K562 (cell line): ENCODE results near the gene PTOV1. TPM values are rescaled to one million over a fixed set of nuclear protein-coding genes. Genes with fewer than 3 reads are reported as not detected.
A peak's percentile ranks its signal among the peaks of the same experiment; 100 is the strongest.

Experiments
- CBX8 ChIP-seq: fragments of 200-600 bp; sonication (generic); IDR thresholded peaks from 2 replicates; pipeline ENCODE4 v1.6.1; 2012; ENCODE audit warnings: borderline replicate concordance, mixed run types, low read depth, mild to moderate bottlenecking, moderate library complexity, mixed read lengths, low read length, control low read depth, inconsistent platforms; ENCODE audit not compliant: poor library complexity, severe bottlenecking; ENCODE audit errors: extremely low read depth
- DMBX1 ChIP-seq: fragments of 250-450 bp; sonication (Bioruptor Pico); IDR thresholded peaks from 2 replicates; pipeline ENCODE4 v1.8.0; 2022; ENCODE audit warnings: inconsistent platforms, mild to moderate bottlenecking, moderate library complexity, borderline replicate concordance
- ELF4 ChIP-seq: fragments of 450-650 bp; formaldehyde crosslinking; IDR thresholded peaks from 2 replicates; pipeline ENCODE4 v1.4.0; 2022; ENCODE audit warnings: missing genetic modification characterization
- FOXA1 ChIP-seq: fragments of 450-650 bp; IDR thresholded peaks from 2 replicates; pipeline ENCODE4 v1.6.1; 2016; ENCODE audit warnings: mild to moderate bottlenecking, borderline replicate concordance
- L3MBTL2 ChIP-seq: fragments of 450-650 bp; IDR thresholded peaks from 2 replicates; pipeline ENCODE4 v1.6.1; 2016; ENCODE audit warnings: mild to moderate bottlenecking, moderate library complexity
- MBD2 ChIP-seq: sonication (generic); IDR thresholded peaks from 2 replicates; pipeline ENCODE4 v1.6.1; 2016; ENCODE audit warnings: low read depth, borderline replicate concordance
- MEIS2 ChIP-seq: fragments of 450-650 bp; IDR thresholded peaks from 2 replicates; pipeline ENCODE4 v1.6.1; 2014; ENCODE audit warnings: mild to moderate bottlenecking; ENCODE audit not compliant: partially characterized antibody
- MYNN ChIP-seq, 2 experiments: sonication (generic); formaldehyde crosslinking in 1 of 2; IDR thresholded peaks; 2 replicates each; pipeline versions ENCODE4 v1.5.0 to v1.6.1; 2016 to 2020; ENCODE audit warnings: antibody characterized with exemption in 1 of 2, missing genetic modification reagents in 1 of 2
- PTBP1 ChIP-seq: fragments of 200-400 bp; formaldehyde crosslinking; IDR thresholded peaks from 2 replicates; pipeline ENCODE4 v1.6.1; 2017; ENCODE audit warnings: low read depth, low read length
- ZNF143 ChIP-seq: sonication (generic); formaldehyde crosslinking; IDR thresholded peaks from 2 replicates; pipeline ENCODE4 v1.9.0; 2022; ENCODE audit warnings: mild to moderate bottlenecking, missing genetic modification reagents
- ZNF436 ChIP-seq: fragments of 250-450, 450-650 bp; sonication (Bioruptor Pico); formaldehyde crosslinking; IDR thresholded peaks from 2 replicates; pipeline ENCODE4 v1.7.0; 2020; ENCODE audit warnings: mild to moderate bottlenecking
- polyA plus RNA-seq, 8 experiments: library from polyadenylated mRNA; depleted of rRNA in 4 of 8; stranded (reverse) in 5 of 8; unstranded in 3 of 8; fragments of >200 nt; fragmentation: Nextera tagmentation in 2 of 8; fragmentation: Illumina TruSeq in 1 of 8; extraction: Ambion mirVana in 2 of 8; extraction: Trizol in 1 of 8; gene quantifications; 2 replicates each; pipeline versions ENCODE4 v1.2.1 to v1.2.3, GENCODE V29; 2011 to 2014; ENCODE audit warnings: inconsistent platforms in 1 of 8, missing spikeins in 1 of 8
- total RNA-seq, 7 experiments: library from RNA; depleted of rRNA in 6 of 7; stranded (reverse); fragments of >200 nt in 6 of 7; fragmentation: Illumina TruSeq in 2 of 7; extraction: Trizol in 2 of 7; gene quantifications; 2 replicates each; pipeline versions ENCODE4 v1.2.1 to v1.2.3, GENCODE V29; 2011 to 2021; ENCODE audit warnings: low replicate concordance in 1 of 7
- TF ChIP-seq, protein P1 (sequence below), 2 experiments: fragments of 150-350 bp in 1 of 2; IDR thresholded peaks; 2 replicates each; pipeline ENCODE4 v1.6.1; 2012 to 2016; ENCODE audit warnings: low read depth in 2 of 2, low read length in 2 of 2, mild to moderate bottlenecking in 1 of 2, moderate library complexity in 1 of 2
- TF ChIP-seq, protein P2 (sequence below): IDR thresholded peaks from 3 replicates; pipeline ENCODE4 v1.6.1; 2011; ENCODE audit warnings: borderline replicate concordance, mild to moderate bottlenecking; ENCODE audit not compliant: insufficient read length, insufficient read depth
- TF ChIP-seq, protein P3 (sequence below): sonication (generic); formaldehyde crosslinking; IDR thresholded peaks from 2 replicates; pipeline ENCODE4 v1.8.0; 2022; ENCODE audit warnings: mild to moderate bottlenecking, missing genetic modification reagents
- TF ChIP-seq, protein P4 (sequence below): fragments of 250-450 bp; sonication (Bioruptor Pico); IDR thresholded peaks from 2 replicates; pipeline ENCODE4 v1.4.0; 2020

Gene PTOV1
- total and polyA plus RNA-seq, 9 of the 15 experiments (the other 6 are each of a cell fraction or from before 2014, with no cell fraction given), result 4.9 to 169 (median 43.5) TPM

DNA sequence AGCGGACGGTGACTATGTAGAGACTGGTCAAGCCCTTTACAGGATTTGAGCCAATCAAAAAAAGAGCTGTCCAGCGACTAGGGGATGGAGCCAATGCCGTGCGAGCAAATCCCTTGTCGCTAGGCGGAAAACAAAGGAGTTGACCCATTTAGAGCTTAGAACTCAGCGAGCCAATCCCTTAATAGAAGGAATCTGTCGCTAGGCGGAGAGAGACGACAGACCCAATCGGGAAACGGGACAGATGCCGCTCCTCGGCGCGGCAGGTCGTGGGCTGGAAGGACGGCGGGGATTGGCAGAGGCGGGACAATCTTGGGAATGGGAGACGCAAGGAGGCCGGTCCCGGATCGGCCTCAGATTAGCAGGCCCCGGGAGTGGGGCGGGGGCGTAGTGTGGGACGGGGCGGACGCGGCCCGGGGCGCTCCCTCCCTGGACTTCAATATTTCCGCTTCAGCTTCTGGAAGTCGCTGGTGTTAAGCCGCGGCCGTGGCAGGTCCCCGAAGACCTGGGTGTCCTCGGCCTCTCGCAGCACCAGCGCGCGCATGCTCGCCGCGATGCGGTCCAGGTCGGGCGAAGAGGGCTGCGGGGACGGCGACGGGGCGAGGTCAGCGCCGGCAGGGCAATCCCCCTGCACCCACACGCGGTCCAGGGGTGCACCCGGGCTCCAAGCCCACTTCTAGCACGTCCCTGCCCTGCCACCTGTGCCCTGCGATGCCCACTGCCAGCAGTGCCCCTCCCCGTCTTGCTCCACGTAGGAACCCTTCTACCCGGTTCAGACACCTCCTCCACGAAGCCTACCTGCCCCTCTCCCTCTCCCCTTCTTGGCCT, 18.7 kb downstream of the PTOV1 start (continued):
- TF ChIP-seq, protein P1, sequence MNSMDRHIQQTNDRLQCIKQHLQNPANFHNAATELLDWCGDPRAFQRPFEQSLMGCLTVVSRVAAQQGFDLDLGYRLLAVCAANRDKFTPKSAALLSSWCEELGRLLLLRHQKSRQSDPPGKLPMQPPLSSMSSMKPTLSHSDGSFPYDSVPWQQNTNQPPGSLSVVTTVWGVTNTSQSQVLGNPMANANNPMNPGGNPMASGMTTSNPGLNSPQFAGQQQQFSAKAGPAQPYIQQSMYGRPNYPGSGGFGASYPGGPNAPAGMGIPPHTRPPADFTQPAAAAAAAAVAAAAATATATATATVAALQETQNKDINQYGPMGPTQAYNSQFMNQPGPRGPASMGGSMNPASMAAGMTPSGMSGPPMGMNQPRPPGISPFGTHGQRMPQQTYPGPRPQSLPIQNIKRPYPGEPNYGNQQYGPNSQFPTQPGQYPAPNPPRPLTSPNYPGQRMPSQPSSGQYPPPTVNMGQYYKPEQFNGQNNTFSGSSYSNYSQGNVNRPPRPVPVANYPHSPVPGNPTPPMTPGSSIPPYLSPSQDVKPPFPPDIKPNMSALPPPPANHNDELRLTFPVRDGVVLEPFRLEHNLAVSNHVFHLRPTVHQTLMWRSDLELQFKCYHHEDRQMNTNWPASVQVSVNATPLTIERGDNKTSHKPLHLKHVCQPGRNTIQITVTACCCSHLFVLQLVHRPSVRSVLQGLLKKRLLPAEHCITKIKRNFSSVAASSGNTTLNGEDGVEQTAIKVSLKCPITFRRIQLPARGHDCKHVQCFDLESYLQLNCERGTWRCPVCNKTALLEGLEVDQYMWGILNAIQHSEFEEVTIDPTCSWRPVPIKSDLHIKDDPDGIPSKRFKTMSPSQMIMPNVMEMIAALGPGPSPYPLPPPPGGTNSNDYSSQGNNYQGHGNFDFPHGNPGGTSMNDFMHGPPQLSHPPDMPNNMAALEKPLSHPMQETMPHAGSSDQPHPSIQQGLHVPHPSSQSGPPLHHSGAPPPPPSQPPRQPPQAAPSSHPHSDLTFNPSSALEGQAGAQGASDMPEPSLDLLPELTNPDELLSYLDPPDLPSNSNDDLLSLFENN (IDR thresholded peaks at IDR 0.05; ENCODE audit: low read depth in 2 of 2, low read length in 2 of 2), result peak; percentile 21 to 26; a peak in 1 of 4 replicates
- TF ChIP-seq MYNN (IDR thresholded peaks at IDR 0.05) (no peak; the same call in 1 of the 2 replicates), MYNN (CRISPR knock-in tag; IDR thresholded peaks at IDR 0.05) (no peak), CBX8 (no peak), ZNF436 (CRISPR knock-in tag) (peak; percentile 81), PTBP1 (no peak), MBD2 (peak; percentile 98), MEIS2 (peak; percentile 52), ELF4 (CRISPR knock-in tag) (0 out of 2 replicates have a peak, but pooled peaks have one; percentile 21), L3MBTL2 (peak; percentile 87), ZNF143 (CRISPR knock-in tag) (no peak), DMBX1 (CRISPR knock-in tag) (no peak), FOXA1 (no peak)
- TF ChIP-seq, protein P2, sequence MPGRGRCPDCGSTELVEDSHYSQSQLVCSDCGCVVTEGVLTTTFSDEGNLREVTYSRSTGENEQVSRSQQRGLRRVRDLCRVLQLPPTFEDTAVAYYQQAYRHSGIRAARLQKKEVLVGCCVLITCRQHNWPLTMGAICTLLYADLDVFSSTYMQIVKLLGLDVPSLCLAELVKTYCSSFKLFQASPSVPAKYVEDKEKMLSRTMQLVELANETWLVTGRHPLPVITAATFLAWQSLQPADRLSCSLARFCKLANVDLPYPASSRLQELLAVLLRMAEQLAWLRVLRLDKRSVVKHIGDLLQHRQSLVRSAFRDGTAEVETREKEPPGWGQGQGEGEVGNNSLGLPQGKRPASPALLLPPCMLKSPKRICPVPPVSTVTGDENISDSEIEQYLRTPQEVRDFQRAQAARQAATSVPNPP, result no peak
- TF ChIP-seq, protein P3, sequence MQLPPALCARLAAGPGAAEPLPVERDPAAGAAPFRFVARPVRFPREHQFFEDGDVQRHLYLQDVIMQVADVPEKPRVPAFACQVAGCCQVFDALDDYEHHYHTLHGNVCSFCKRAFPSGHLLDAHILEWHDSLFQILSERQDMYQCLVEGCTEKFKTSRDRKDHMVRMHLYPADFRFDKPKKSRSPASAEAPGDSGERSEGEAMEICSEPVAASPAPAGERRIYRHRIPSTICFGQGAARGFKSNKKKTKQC (CRISPR knock-in tag), result peak; percentile 46; the same call in 1 of the 2 replicates
- TF ChIP-seq, protein P4, sequence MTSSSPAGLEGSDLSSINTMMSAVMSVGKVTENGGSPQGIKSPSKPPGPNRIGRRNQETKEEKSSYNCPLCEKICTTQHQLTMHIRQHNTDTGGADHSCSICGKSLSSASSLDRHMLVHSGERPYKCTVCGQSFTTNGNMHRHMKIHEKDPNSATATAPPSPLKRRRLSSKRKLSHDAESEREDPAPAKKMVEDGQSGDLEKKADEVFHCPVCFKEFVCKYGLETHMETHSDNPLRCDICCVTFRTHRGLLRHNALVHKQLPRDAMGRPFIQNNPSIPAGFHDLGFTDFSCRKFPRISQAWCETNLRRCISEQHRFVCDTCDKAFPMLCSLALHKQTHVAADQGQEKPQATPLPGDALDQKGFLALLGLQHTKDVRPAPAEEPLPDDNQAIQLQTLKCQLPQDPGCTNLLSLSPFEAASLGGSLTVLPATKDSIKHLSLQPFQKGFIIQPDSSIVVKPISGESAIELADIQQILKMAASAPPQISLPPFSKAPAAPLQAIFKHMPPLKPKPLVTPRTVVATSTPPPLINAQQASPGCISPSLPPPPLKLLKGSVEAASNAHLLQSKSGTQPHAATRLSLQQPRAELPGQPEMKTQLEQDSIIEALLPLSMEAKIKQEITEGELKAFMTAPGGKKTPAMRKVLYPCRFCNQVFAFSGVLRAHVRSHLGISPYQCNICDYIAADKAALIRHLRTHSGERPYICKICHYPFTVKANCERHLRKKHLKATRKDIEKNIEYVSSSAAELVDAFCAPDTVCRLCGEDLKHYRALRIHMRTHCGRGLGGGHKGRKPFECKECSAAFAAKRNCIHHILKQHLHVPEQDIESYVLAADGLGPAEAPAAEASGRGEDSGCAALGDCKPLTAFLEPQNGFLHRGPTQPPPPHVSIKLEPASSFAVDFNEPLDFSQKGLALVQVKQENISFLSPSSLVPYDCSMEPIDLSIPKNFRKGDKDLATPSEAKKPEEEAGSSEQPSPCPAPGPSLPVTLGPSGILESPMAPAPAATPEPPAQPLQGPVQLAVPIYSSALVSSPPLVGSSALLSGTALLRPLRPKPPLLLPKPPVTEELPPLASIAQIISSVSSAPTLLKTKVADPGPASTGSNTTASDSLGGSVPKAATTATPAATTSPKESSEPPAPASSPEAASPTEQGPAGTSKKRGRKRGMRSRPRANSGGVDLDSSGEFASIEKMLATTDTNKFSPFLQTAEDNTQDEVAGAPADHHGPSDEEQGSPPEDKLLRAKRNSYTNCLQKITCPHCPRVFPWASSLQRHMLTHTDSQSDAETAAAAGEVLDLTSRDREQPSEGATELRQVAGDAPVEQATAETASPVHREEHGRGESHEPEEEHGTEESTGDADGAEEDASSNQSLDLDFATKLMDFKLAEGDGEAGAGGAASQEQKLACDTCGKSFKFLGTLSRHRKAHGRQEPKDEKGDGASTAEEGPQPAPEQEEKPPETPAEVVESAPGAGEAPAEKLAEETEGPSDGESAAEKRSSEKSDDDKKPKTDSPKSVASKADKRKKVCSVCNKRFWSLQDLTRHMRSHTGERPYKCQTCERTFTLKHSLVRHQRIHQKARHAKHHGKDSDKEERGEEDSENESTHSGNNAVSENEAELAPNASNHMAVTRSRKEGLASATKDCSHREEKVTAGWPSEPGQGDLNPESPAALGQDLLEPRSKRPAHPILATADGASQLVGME (CRISPR knock-in tag), result no peak; the same call in 1 of the 2 replicates
